MM.1S (cell line): ENCODE measurements around the gene SIDT1.

Experiments
- DNase-seq: peaks from one replicate; pipeline ENCODE4 v3.0.0-alpha.2; 2015
- H2AFZ ChIP-seq: fragments of 300-600 bp; sonication (generic); 2 replicates; pipeline ENCODE4 v1.6.0; 2016; ENCODE audit warnings: antibody characterized with exemption, low read length
- H3F3A ChIP-seq: fragments of 300-600 bp; sonication (generic); 2 replicates; pipeline ENCODE4 v1.6.1; 2016; ENCODE audit warnings: mild to moderate bottlenecking, antibody characterized with exemption, low read length, moderate library complexity, mixed read lengths; ENCODE audit not compliant: insufficient read depth
- H3K27ac ChIP-seq: fragments of 300-600 bp; sonication (generic); 2 replicates; pipeline ENCODE4 v1.5.1; 2016; ENCODE audit warnings: mild to moderate bottlenecking, low read length
- H3K27me3 ChIP-seq: fragments of 300-600 bp; sonication (generic); replicated peaks from 2 replicates; pipeline ENCODE4 v1.6.0; 2016; ENCODE audit warnings: low read length; ENCODE audit not compliant: insufficient read depth
- H3K36me3 ChIP-seq: fragments of 300-600 bp; sonication (generic); replicated peaks from 2 replicates; pipeline ENCODE4 v1.6.1; 2016; ENCODE audit warnings: mild to moderate bottlenecking, low read length, mixed read lengths; ENCODE audit not compliant: insufficient read depth
- H3K4me1 ChIP-seq: fragments of 300-600 bp; sonication (generic); 2 replicates; pipeline ENCODE4 v1.6.1; 2016; ENCODE audit warnings: low read length, mixed read lengths
- H3K4me2 ChIP-seq: fragments of 300-600 bp; sonication (generic); 2 replicates; pipeline ENCODE4 v1.6.0; 2016; ENCODE audit warnings: low read depth, low read length
- H3K4me3 ChIP-seq: fragments of 300-600 bp; sonication (generic); 2 replicates; pipeline ENCODE4 v1.5.1; 2016; ENCODE audit warnings: low read length, mixed read lengths
- H3K79me2 ChIP-seq: fragments of 300-600 bp; sonication (generic); 2 replicates; pipeline ENCODE4 v1.6.1; 2016; ENCODE audit warnings: mixed run types, low read length, mixed read lengths
- H3K9ac ChIP-seq: fragments of 300-600 bp; sonication (generic); 2 replicates; pipeline ENCODE4 v1.6.1; 2016; ENCODE audit warnings: low read length, mixed read lengths
- H3K9me2 ChIP-seq: fragments of 300-600 bp; sonication (generic); replicated peaks from 2 replicates; pipeline ENCODE4 v1.6.1; 2016; ENCODE audit warnings: mild to moderate bottlenecking, low read length, mixed read lengths; ENCODE audit not compliant: insufficient read depth
- H3K9me3 ChIP-seq: fragments of 300-600 bp; sonication (generic); replicated peaks from 2 replicates; pipeline ENCODE4 v1.6.1; 2016; ENCODE audit warnings: mild to moderate bottlenecking, low read length, mixed read lengths; ENCODE audit not compliant: insufficient read depth
- H4K20me1 ChIP-seq: fragments of 300-600 bp; sonication (generic); 2 replicates; pipeline ENCODE4 v1.6.1; 2016; ENCODE audit warnings: mild to moderate bottlenecking, low read length, moderate library complexity, mixed read lengths; ENCODE audit not compliant: insufficient read depth
- EZH2 ChIP-seq: fragments of 300-600 bp; sonication (generic); optimal IDR thresholded peaks from 2 replicates; pipeline ENCODE3; 2017; ENCODE audit warnings: low read depth, mild to moderate bottlenecking, antibody characterized with exemption, low read length, mixed read lengths
- EZH2phosphoT487 ChIP-seq: fragments of 300-600 bp; sonication (generic); IDR thresholded peaks from 2 replicates; pipeline ENCODE4 v1.6.1; 2018; ENCODE audit warnings: antibody characterized with exemption, low read length
- TF ChIP-seq, protein P1 (sequence below): fragments of 300-600 bp; sonication (generic); IDR thresholded peaks from 2 replicates; pipeline ENCODE4 v1.5.1; 2016; ENCODE audit warnings: antibody characterized with exemption, low read length, mixed read lengths

The SIDT1 gene

DNA sequence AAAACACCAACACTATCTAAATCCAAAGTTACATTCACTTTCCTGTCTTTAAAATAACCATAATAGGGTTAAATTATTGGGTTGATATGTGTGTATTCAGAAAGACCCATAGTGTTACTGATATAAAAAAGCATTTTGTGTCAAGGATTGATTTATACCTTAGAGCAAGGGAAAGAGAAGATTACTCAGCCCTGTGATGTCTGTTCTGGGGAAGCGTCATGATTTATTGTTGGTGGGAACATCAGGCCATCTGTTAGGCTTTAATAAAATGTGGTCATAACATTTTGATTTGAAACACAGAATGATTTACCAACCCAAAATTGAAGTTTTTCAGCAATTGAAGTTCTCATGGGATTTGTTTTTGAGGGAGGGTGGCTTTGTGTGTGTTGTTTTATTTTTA is 33.2 kb downstream of the SIDT1 start:
- no peaks in the 10 kb centered on the region for H3K27me3 ChIP-seq
- H3F3A ChIP-seq: no peaks in the 10 kb centered on the region
- H3K9me3 ChIP-seq: no peaks in the 10 kb centered on the region

DNA sequence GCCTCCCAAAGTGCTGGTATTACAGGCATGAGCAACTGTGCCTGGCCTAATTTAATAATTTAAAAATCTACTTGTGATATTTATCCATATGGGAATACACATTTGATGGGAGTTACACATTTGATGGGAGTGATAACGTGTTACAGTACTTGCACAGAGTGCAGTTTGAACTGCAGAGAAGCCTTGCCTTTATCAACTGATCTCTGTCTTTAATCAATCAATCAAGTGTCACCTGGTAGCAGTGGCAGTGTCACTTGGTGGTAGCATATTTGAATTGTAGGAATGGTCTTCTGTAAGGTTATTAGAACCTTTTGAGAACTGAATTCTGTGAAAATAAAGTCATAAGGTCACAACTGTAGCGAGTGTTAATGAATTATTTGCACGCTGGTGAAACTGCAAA is 37.8 kb downstream of the SIDT1 start:
- TF ChIP-seq EZH2phosphoT487: no peak
- no peak for TF ChIP-seq EZH2
- TF ChIP-seq, protein P1, sequence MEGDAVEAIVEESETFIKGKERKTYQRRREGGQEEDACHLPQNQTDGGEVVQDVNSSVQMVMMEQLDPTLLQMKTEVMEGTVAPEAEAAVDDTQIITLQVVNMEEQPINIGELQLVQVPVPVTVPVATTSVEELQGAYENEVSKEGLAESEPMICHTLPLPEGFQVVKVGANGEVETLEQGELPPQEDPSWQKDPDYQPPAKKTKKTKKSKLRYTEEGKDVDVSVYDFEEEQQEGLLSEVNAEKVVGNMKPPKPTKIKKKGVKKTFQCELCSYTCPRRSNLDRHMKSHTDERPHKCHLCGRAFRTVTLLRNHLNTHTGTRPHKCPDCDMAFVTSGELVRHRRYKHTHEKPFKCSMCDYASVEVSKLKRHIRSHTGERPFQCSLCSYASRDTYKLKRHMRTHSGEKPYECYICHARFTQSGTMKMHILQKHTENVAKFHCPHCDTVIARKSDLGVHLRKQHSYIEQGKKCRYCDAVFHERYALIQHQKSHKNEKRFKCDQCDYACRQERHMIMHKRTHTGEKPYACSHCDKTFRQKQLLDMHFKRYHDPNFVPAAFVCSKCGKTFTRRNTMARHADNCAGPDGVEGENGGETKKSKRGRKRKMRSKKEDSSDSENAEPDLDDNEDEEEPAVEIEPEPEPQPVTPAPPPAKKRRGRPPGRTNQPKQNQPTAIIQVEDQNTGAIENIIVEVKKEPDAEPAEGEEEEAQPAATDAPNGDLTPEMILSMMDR: no peak
- Histone ChIP-seq H3K27ac (no peak overlapping the region), H3K9ac (no peak overlapping the region), H3K4me3 (no peak overlapping the region), H3K4me2 (no peak overlapping the region), H3K79me2 (no peaks in the 10 kb centered on the region), H3K27me3 (no peaks in the 10 kb centered on the region), H3F3A (no peaks in the 10 kb centered on the region), H3K4me1 (no peaks in the 10 kb centered on the region), H4K20me1 (no peaks in the 10 kb centered on the region), H3K36me3 (no peaks in the 10 kb centered on the region), H2AFZ (no peak overlapping the region), H3K9me3 (no peaks in the 10 kb centered on the region), H3K9me2 (no peaks in the 10 kb centered on the region)
- DNase-seq: no peak

More for the DNA sequence above, 33.2 kb downstream of the SIDT1 start:
- Histone ChIP-seq H3K9ac (no peak overlapping the region), H3K36me3 (no peaks in the 10 kb centered on the region), H3K4me1 (no peaks in the 10 kb centered on the region), H3K9me2 (no peaks in the 10 kb centered on the region), H3K4me3 (no peak overlapping the region), H3K27ac (no peak overlapping the region), H3K4me2 (no peak overlapping the region), H4K20me1 (no peaks in the 10 kb centered on the region), H2AFZ (no peak overlapping the region), H3K79me2 (no peaks in the 10 kb centered on the region)
- TF ChIP-seq EZH2 (no peak), EZH2phosphoT487 (no peak)
- TF ChIP-seq, protein P1: no peak
- no peak for DNase-seq

DNA sequence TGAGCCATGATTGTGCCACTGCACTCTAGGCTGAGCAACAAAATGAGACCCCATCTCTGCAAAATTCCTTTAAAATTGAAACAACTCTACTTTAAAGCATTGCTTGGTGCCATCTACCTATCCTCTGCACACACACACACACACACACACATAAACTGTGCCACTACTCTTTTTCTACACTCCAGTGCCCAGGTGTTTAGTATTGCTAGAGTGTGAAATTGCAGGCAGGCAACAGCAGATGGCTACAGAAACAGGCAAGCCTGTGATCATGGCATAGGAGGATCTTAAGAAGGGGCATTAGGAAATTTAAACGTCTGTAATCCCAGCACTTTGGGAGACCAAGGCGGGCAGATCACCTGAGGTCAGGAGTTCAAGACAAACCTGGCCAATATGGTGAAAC is 39.0 kb downstream of the SIDT1 start:
- Histone ChIP-seq H3K4me3 (no peak overlapping the region), H3K27me3 (no peaks in the 10 kb centered on the region), H3K79me2 (no peaks in the 10 kb centered on the region)

More for the DNA sequence above, 39.0 kb downstream of the SIDT1 start:
- Histone ChIP-seq H3K4me2 (no peak overlapping the region), H3K9me3 (no peaks in the 10 kb centered on the region), H3K36me3 (no peaks in the 10 kb centered on the region), H3F3A (no peaks in the 10 kb centered on the region), H3K4me1 (no peaks in the 10 kb centered on the region), H3K9ac (no peak overlapping the region), H2AFZ (no peak overlapping the region), H3K9me2 (no peaks in the 10 kb centered on the region), H4K20me1 (no peaks in the 10 kb centered on the region), H3K27ac (no peak overlapping the region)
- no peak for TF ChIP-seq EZH2
- TF ChIP-seq, protein P1: no peak
- no peak for DNase-seq
